ENCODE results near the gene SEPHS1.
"Not testable (repeated sequence)": the region's sequence is repeated elsewhere in the genome, so short reads cannot be mapped to it uniquely, and the experiment has no call there.

Gene SEPHS1

GRCh38 chr10:13337128-13337826, 10.8 kb downstream of the SEPHS1 start:
- TF ChIP-seq, protein P1, sequence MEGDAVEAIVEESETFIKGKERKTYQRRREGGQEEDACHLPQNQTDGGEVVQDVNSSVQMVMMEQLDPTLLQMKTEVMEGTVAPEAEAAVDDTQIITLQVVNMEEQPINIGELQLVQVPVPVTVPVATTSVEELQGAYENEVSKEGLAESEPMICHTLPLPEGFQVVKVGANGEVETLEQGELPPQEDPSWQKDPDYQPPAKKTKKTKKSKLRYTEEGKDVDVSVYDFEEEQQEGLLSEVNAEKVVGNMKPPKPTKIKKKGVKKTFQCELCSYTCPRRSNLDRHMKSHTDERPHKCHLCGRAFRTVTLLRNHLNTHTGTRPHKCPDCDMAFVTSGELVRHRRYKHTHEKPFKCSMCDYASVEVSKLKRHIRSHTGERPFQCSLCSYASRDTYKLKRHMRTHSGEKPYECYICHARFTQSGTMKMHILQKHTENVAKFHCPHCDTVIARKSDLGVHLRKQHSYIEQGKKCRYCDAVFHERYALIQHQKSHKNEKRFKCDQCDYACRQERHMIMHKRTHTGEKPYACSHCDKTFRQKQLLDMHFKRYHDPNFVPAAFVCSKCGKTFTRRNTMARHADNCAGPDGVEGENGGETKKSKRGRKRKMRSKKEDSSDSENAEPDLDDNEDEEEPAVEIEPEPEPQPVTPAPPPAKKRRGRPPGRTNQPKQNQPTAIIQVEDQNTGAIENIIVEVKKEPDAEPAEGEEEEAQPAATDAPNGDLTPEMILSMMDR (IDR thresholded peaks at IDR 0.05; ENCODE audit: low read depth, low read length): no peak
- DNase-seq (ENCODE audit: extremely low read depth, low read depth): no peak

DNA sequence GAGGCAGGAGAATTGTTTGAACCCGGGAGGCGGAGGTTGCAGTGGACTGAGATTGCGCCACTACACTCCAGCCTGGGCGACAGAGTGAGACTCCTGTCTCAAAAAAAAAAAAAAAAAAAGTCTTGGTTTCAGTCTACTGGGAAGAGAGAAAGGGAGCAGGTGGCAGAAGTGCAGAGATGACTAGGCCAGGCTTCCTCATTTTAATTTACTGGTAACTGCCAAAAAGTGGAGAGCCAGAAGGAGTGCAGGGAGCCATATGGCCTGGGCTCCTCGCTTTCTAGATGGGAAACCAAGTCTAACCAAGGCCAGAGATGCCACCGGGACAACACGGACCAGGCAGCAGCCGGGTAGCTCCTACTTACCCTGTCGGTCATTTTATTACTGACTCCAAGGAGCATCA, 12.2 kb downstream of the SEPHS1 start:
- TF ChIP-seq, protein P1 (IDR thresholded peaks at IDR 0.05; ENCODE audit: low read depth, low read length): no peak
- no peak for DNase-seq (ENCODE audit: extremely low read depth, low read depth)

DNA sequence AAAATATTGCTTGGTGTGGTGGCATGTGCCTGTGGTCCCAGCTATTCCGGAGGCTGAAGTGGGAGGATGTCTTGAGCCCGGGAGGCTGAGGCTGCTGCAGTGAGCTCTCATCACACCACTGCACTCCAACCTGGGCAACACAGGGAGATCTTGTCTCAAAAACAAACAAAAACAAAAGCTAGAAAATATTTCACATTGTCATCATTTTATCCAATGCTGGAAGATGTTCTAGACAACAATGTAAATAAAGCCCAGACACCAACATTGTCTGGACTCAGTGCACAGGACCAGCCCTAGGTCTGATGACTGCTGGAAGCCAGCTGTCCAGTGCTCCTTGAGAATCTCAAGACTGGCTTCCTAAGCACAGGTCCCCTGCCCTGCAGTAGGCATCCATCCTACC, 13.5 kb downstream of the SEPHS1 start:
- no peak for DNase-seq (ENCODE audit: extremely low read depth, low read depth)

GRCh38 chr10:13331646-13332045, 16.4 kb downstream of the SEPHS1 start:
- TF ChIP-seq, protein P1 (IDR thresholded peaks at IDR 0.05; ENCODE audit: low read depth, low read length): no peak
- DNase-seq (ENCODE audit: extremely low read depth, low read depth): no peak

More for the DNA sequence above, 13.5 kb downstream of the SEPHS1 start:
- TF ChIP-seq, protein P1 (IDR thresholded peaks at IDR 0.05; ENCODE audit: low read depth, low read length): no peak

DNA sequence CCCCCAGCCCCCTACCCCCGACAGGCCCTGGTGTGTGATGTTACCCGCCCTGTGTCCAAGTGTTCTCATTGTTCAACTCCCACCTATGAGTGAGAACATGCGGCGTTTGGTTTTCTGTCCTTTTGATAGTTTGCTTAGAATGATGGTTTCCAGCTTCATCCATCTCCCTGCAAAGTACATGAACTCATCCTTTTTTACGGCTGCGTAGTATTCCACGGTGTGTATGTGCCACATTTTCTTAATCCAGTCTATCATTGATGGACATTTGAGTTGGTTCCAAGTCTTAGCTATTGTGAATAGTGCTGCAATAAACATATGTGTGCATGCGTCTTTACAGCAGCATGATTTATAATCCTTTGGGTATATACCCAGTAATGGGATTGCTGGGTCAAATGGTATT, 17.1 kb downstream of the SEPHS1 start:
- DNase-seq (ENCODE audit: extremely low read depth, low read depth): not testable (repeated sequence)

GRCh38 chr10:13329565-13329964, 18.5 kb downstream of the SEPHS1 start:
- TF ChIP-seq, protein P1 (IDR thresholded peaks at IDR 0.05; ENCODE audit: low read depth, low read length): no peak
- DNase-seq (ENCODE audit: extremely low read depth, low read depth): no peak

- no peak for DNase-seq (ENCODE audit: extremely low read depth, low read depth)
- TF ChIP-seq, protein P1 (IDR thresholded peaks at IDR 0.05; ENCODE audit: low read depth, low read length): no peak
Observed at GRCh38 chr10:13328613-13329012, 19.5 kb downstream of the SEPHS1 start.

- TF ChIP-seq, protein P1 (IDR thresholded peaks at IDR 0.05; ENCODE audit: low read depth, low read length): no peak
- DNase-seq (ENCODE audit: extremely low read depth, low read depth): no peak
Observed at GRCh38 chr10:13328126-13328525, 20.0 kb downstream of the SEPHS1 start.

Data from AG09319 (cell line).